Mesenchymal stem cell (in vitro differentiated cells and primary cell): Measurements from ENCODE around the gene PAFAH2.

ENCODE experiments used
- DNase-seq: peaks from one replicate; pipeline ENCODE4 v3.0.0-alpha.2; 2013
- H2AFZ ChIP-seq: one replicate; pipeline ENCODE4 v1.6.1; 2013; ENCODE audit warnings: low read depth, mild to moderate bottlenecking, control low read depth, inconsistent platforms, low read length, moderate library complexity
- H2AK5ac ChIP-seq: 2 replicates; pipeline ENCODE4 v1.6.1; 2013; ENCODE audit warnings: low read length, moderate library complexity, mild to moderate bottlenecking, inconsistent platforms; ENCODE audit not compliant: severe bottlenecking
- H2BK120ac ChIP-seq: one replicate; pipeline ENCODE4 v1.6.1; 2013; ENCODE audit warnings: low read depth, mild to moderate bottlenecking, inconsistent platforms, low read length, moderate library complexity
- H2BK12ac ChIP-seq, 2 experiments: one replicate each; pipeline ENCODE4 v1.6.1; 2013; ENCODE audit warnings: inconsistent platforms in 2 of 2, low read length in 2 of 2, mild to moderate bottlenecking in 2 of 2, moderate library complexity in 2 of 2, control low read depth in 1 of 2
- H2BK15ac ChIP-seq: one replicate; pipeline ENCODE4 v1.6.1; 2013; ENCODE audit warnings: mild to moderate bottlenecking, low read depth, inconsistent platforms; ENCODE audit not compliant: poor library complexity, severe bottlenecking
- H2BK5ac ChIP-seq: 2 replicates; pipeline ENCODE4 v1.6.1; 2013; ENCODE audit warnings: low read depth, mild to moderate bottlenecking, low read length, control low read depth, inconsistent platforms; ENCODE audit not compliant: poor library complexity, severe bottlenecking
- H3K14ac ChIP-seq, 2 experiments: one replicate each; pipeline ENCODE4 v1.6.1; 2013; ENCODE audit warnings: inconsistent platforms in 2 of 2, low read length in 2 of 2, control low read depth in 1 of 2, mild to moderate bottlenecking in 1 of 2, moderate library complexity in 1 of 2
- H3K18ac ChIP-seq, 2 experiments: one replicate each; pipeline ENCODE4 v1.6.1; 2013; ENCODE audit warnings: inconsistent platforms in 2 of 2, low read length in 2 of 2, control low read depth in 1 of 2, low read depth in 1 of 2, mild to moderate bottlenecking in 1 of 2
- H3K23ac ChIP-seq, 2 experiments: one replicate each; pipeline ENCODE4 v1.6.1; 2013; ENCODE audit warnings: inconsistent platforms in 2 of 2, low read length in 2 of 2, mild to moderate bottlenecking in 2 of 2, moderate library complexity in 2 of 2, control low read depth in 1 of 2
- H3K27ac ChIP-seq: 2 replicates; pipeline ENCODE4 v1.5.1; 2013; ENCODE audit warnings: mild to moderate bottlenecking, moderate library complexity, low read length, control low read depth, inconsistent platforms; ENCODE audit not compliant: poor library complexity, severe bottlenecking
- H3K27me3 ChIP-seq, 2 experiments: 2 replicates each; pipeline versions ENCODE4 v1.6.1 to v1.7.0; 2013; ENCODE audit warnings: low read length in 2 of 2, mild to moderate bottlenecking in 2 of 2, moderate library complexity in 2 of 2, control low read depth in 1 of 2, inconsistent platforms in 1 of 2; ENCODE audit not compliant: control insufficient read depth in 1 of 2, insufficient read depth in 1 of 2
- H3K36me3 ChIP-seq, 2 experiments: 2 replicates each; pipeline versions ENCODE4 v1.6.1 to v1.7.0; 2013; ENCODE audit warnings: low read length in 2 of 2, control low read depth in 1 of 2, inconsistent platforms in 1 of 2, low read depth in 1 of 2, mild to moderate bottlenecking in 1 of 2; ENCODE audit not compliant: insufficient read depth in 2 of 2, control insufficient read depth in 1 of 2
- H3K4ac ChIP-seq, 2 experiments: one replicate each; pipeline ENCODE4 v1.6.1; 2013; ENCODE audit warnings: inconsistent platforms in 2 of 2, low read length in 2 of 2, mild to moderate bottlenecking in 2 of 2, moderate library complexity in 2 of 2, control low read depth in 1 of 2, low read depth in 1 of 2
- H3K4me1 ChIP-seq: 2 replicates; pipeline ENCODE4 v1.6.1; 2013; ENCODE audit warnings: low read depth, low read length, control low read depth; ENCODE audit not compliant: control insufficient read depth, insufficient read depth
- H3K4me2 ChIP-seq: 2 replicates; pipeline ENCODE4 v1.6.1; 2013; ENCODE audit warnings: low read length, mild to moderate bottlenecking, inconsistent platforms; ENCODE audit not compliant: poor library complexity, severe bottlenecking
- H3K4me3 ChIP-seq, 2 experiments: 2 replicates each; pipeline versions ENCODE4 v1.5.1 to v1.7.0; 2013; ENCODE audit warnings: low read length in 2 of 2, mild to moderate bottlenecking in 2 of 2, control low read depth in 1 of 2, low read depth in 1 of 2; ENCODE audit not compliant: insufficient read depth in 1 of 2
- H3K79me1 ChIP-seq: replicated peaks from 2 replicates; pipeline ENCODE4 v1.6.1; 2013; ENCODE audit warnings: mild to moderate bottlenecking, control low read depth, low read length, inconsistent platforms; ENCODE audit not compliant: poor library complexity, severe bottlenecking
- H3K9ac ChIP-seq: 2 replicates; pipeline ENCODE4 v1.7.0; 2013; ENCODE audit warnings: mild to moderate bottlenecking, low read length, moderate library complexity
- H3K9me3 ChIP-seq: 2 replicates; pipeline ENCODE4 v1.7.0; 2013; ENCODE audit warnings: mild to moderate bottlenecking, low read length; ENCODE audit not compliant: control insufficient read depth
- H4K8ac ChIP-seq: one replicate; pipeline ENCODE4 v1.6.1; 2013; ENCODE audit warnings: inconsistent platforms, mild to moderate bottlenecking, low read length, moderate library complexity
- H4K91ac ChIP-seq: one replicate; pipeline ENCODE4 v1.6.1; 2013; ENCODE audit warnings: mild to moderate bottlenecking, low read length, inconsistent platforms
- WGBS: methylation state at CpG from one replicate; pipeline ENCODE4 v1.1.7; 2013; ENCODE audit warnings: mixed read lengths; 5-methylcytosine and 5-hydroxymethylcytosine counted together

PAFAH2 gene

DNA sequence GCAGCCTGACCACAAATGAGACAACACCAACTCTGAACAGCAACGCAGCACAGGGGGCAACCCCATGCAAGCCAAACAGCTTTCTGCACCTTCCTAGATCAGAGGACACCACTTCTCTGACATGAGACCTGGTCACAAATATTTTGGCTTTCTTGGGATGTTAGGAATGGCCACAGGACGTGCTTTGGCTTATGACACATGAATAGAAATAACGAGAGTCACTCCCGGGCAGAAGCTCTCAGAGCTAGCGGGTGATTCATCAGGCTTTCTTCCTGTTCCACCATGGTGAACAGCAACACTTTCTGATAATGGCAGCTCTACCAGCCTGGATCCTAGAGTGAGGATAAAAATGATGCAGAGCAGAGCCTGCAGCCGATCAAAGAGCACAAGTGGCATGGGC is 39.4 kb downstream of the PAFAH2 start:
- Histone ChIP-seq H3K27ac (peak overlapping the region; percentile 5), H2BK12ac (no peak overlapping the region), H3K79me1 (no peaks in the 10 kb centered on the region), H2BK120ac (no peak overlapping the region), H3K23ac (no peak overlapping the region), H3K18ac (no peak overlapping the region), H3K9me3 (peaks cover 6% of the 10 kb centered on the region), H2BK15ac (no peak overlapping the region), H2AFZ (no peak overlapping the region), H3K4me1 (peaks cover 3% of the 10 kb centered on the region), H3K4me3 (no peak overlapping the region), H3K36me3 (peaks cover 19 to 51% of the 10 kb centered on the region in 2 experiments), H3K27me3 (peaks cover 0 to 6% of the 10 kb centered on the region in 2 experiments), H3K9ac (no peak overlapping the region), H4K8ac (no peak overlapping the region), H2BK5ac (no peak overlapping the region), H3K4me2 (no peak overlapping the region), H2AK5ac (no peak overlapping the region), H3K4ac (no peak overlapping the region), H4K91ac (no peak overlapping the region), H3K14ac (no peak overlapping the region)
- WGBS: 30% methylated on average over 6 of the region's 6 CpGs
- peak; percentile 66 for DNase-seq

DNA sequence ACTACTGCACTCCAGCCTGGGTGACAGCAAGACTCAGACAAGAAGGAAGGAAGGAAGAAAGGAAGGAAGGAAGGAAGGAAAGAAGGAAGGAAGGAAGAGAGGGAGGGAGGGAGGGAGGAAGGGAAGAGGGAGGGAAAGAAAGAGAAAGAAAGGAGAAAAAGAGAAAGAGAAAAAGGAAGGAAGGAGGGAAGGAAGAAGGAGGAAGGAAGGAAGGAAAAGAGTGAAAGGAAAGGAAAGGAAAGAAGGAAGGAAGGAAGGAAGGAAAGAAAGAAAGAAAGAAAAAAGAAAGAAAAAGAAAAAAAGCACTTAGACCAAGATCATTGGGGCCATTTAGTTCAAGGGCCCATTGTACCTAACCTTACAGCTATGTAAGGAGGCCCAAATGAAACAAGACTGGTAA is 42.3 kb downstream of the PAFAH2 start:
- Histone ChIP-seq H2BK15ac (no peak overlapping the region), H3K4me1 (peaks cover 5% of the 10 kb centered on the region), H4K91ac (no peak overlapping the region), H3K9ac (no peak overlapping the region), H3K4me3 (no peak overlapping the region), H3K18ac (no peak overlapping the region), H2AK5ac (no peak overlapping the region), H3K14ac (no peak overlapping the region), H3K27ac (no peak overlapping the region), H2BK5ac (no peak overlapping the region), H3K79me1 (no peaks in the 10 kb centered on the region), H3K9me3 (peaks cover 6% of the 10 kb centered on the region), H3K4me2 (no peak overlapping the region), H4K8ac (no peak overlapping the region), H3K4ac (no peak overlapping the region), H3K27me3 (peaks cover 0 to 6% of the 10 kb centered on the region in 2 experiments), H2AFZ (no peak overlapping the region), H2BK12ac (no peak overlapping the region), H3K23ac (no peak overlapping the region), H3K36me3 (peaks cover 6 to 25% of the 10 kb centered on the region in 2 experiments), H2BK120ac (no peak overlapping the region)
- DNase-seq: no peak

DNA sequence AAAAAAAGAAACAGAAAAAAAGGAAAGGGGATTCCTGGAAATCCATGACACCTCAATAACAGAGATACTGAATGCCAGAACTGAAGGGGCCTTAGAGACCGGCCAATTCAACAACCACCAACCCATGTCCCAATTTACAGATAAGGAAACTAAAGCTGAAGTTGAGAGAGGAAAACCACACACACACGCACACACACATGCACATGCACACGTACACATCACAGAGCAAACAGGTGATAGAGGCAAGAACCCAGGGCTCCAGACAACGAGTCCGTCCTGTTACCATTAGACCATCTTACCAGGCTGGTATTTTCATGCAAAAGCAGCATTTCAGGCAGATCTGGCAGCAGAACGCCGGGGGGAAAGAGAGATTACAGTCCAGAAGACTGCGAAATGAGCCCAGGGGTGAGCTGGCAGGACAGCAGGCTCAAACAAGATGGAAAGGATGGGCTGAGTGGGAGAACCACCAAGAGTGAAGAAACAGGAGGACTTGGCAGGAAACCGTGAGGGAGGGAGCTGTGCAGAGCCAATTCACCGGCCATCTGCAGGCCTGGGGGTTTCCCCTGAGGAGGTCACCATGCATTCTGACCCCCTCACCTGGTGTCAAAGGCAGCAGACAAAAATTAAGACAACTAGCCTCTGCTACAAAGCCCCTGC is 43.5 kb downstream of the PAFAH2 start:
- Histone ChIP-seq H3K4me2 (no peak overlapping the region), H3K4me3 (no peak overlapping the region), H2BK120ac (no peak overlapping the region), H3K9me3 (peaks cover 9% of the 10 kb centered on the region), H4K8ac (peak overlapping the region; percentile 58), H3K18ac (peak overlapping the region in 1 of 2 experiments; percentile 47), H2AK5ac (no peak overlapping the region), H2BK15ac (no peak overlapping the region), H2BK12ac (no peak overlapping the region), H2AFZ (no peak overlapping the region), H3K27me3 (peaks cover 0 to 6% of the 10 kb centered on the region in 2 experiments), H3K27ac (no peak overlapping the region), H3K4ac (no peak overlapping the region), H4K91ac (no peak overlapping the region), H2BK5ac (no peak overlapping the region), H3K36me3 (peaks cover 6 to 16% of the 10 kb centered on the region in 2 experiments), H3K4me1 (peaks cover 5% of the 10 kb centered on the region), H3K79me1 (no peaks in the 10 kb centered on the region), H3K23ac (no peak overlapping the region), H3K14ac (no peak overlapping the region), H3K9ac (no peak overlapping the region)
- WGBS: 81% methylated on average over 10 of the region's 10 CpGs
- no peak for DNase-seq

DNA sequence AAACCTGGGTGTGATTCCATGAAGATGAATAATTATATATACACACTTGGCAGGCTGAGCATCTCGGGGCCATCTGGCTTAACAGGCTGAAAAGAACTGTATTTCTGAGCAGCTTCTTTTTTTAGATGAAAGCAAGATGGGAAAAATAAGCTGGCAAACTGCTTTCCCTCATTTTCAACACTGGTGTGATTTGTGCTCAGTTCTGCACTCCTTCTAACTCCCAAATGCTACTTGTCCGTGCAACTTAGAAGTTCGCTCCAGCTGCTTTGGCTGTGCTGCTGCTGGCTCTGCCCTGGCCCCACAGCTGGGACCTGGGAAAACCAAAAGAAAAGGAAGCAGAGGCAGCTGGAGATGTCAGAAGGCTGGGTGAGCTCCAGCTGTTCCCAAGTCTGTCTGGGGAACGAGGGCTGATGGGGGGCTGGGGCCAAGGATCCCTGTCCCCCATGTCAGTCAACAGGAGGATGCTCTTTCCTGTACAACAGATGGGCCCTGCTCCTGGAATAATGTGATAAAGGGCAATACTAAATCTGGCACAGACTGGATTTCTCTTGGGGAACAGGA is 44.9 kb downstream of the PAFAH2 start:
- no peak overlapping the region for H2BK15ac ChIP-seq
- H2BK120ac ChIP-seq: no peak overlapping the region
- no peak overlapping the region for H3K27ac ChIP-seq
- H3K18ac ChIP-seq: peak overlapping the region; percentile 5 to 12
- peak overlapping the region in 1 of 2 experiments; percentile 35 for H3K4ac ChIP-seq
- no peak overlapping the region for H2AFZ ChIP-seq
- no peaks in the 10 kb centered on the region for H3K79me1 ChIP-seq
- H3K4me2 ChIP-seq: no peak overlapping the region
- H4K8ac ChIP-seq: no peak overlapping the region
- H3K14ac ChIP-seq: no peak overlapping the region
- H3K23ac ChIP-seq: no peak overlapping the region
- H3K9me3 ChIP-seq: peaks cover 3% of the 10 kb centered on the region
- WGBS: 62% methylated on average over 4 of the region's 4 CpGs
- peak; percentile 17 for DNase-seq
- H3K4me3 ChIP-seq: peak overlapping the region in 1 of 2 experiments; percentile 42
- peaks cover 3% of the 10 kb centered on the region for H3K4me1 ChIP-seq
- H3K27me3 ChIP-seq: peaks cover 0 to 6% of the 10 kb centered on the region in 2 experiments
- no peak overlapping the region for H2AK5ac ChIP-seq
- no peak overlapping the region for H2BK12ac ChIP-seq
- H3K36me3 ChIP-seq: peaks cover 3 to 4% of the 10 kb centered on the region in 2 experiments
- peak overlapping the region; percentile 9 for H3K9ac ChIP-seq
- H4K91ac ChIP-seq: no peak overlapping the region
- no peak overlapping the region for H2BK5ac ChIP-seq
